ENCODE results near the gene SDK2.

Gene SDK2

GRCh38 chr17:73622381-73622780, 21.9 kb downstream of the SDK2 start:
- no peak for TF ChIP-seq CTCF (conservative IDR thresholded peaks at IDR 0.05; ENCODE audit: low read depth, low read length)
- no peak overlapping the region for H3K4me3 ChIP-seq (ENCODE audit: low read depth, low read length)
- no peak for DNase-seq (ENCODE audit: low read depth)

- no peak overlapping the region for H3K4me3 ChIP-seq (ENCODE audit: low read depth, low read length)
- no peak for TF ChIP-seq CTCF (conservative IDR thresholded peaks at IDR 0.05; ENCODE audit: low read depth, low read length)
- DNase-seq (ENCODE audit: low read depth) = no peak
These were observed 22.6 kb downstream of the SDK2 start for GRCh38 chr17:73621685-73622084.

GRCh38 chr17:73620414-73620813, 23.8 kb downstream of the SDK2 start:
- no peak for DNase-seq (ENCODE audit: low read depth)
- TF ChIP-seq CTCF (conservative IDR thresholded peaks at IDR 0.05; ENCODE audit: low read depth, low read length) = no peak
- no peak overlapping the region for H3K4me3 ChIP-seq (ENCODE audit: low read depth, low read length)

GRCh38 chr17:73617501-73617900, 26.7 kb downstream of the SDK2 start:
- no peak overlapping the region for H3K4me3 ChIP-seq (ENCODE audit: low read depth, low read length)
- no peak for DNase-seq (ENCODE audit: low read depth)
- no peak for TF ChIP-seq CTCF (conservative IDR thresholded peaks at IDR 0.05; ENCODE audit: low read depth, low read length)

GRCh38 chr17:73616873-73617404, 27.3 kb downstream of the SDK2 start:
- DNase-seq (ENCODE audit: low read depth) = no peak
- no peak overlapping the region for H3K4me3 ChIP-seq (ENCODE audit: low read depth, low read length)
- TF ChIP-seq CTCF (conservative IDR thresholded peaks at IDR 0.05; ENCODE audit: low read depth, low read length) = no peak

- DNase-seq (ENCODE audit: low read depth) = no peak
- H3K4me3 ChIP-seq (ENCODE audit: low read depth, low read length) = no peak overlapping the region
- no peak for TF ChIP-seq CTCF (conservative IDR thresholded peaks at IDR 0.05; ENCODE audit: low read depth, low read length)
These were observed 27.9 kb downstream of the SDK2 start for GRCh38 chr17:73616120-73616872.

- no peak for TF ChIP-seq CTCF (conservative IDR thresholded peaks at IDR 0.05; ENCODE audit: low read depth, low read length)
These were observed 30.0 kb downstream of the SDK2 start for GRCh38 chr17:73614256-73614655.

More at GRCh38 chr17:73614256-73614655, 30.0 kb downstream of the SDK2 start:
- H3K4me3 ChIP-seq (ENCODE audit: low read depth, low read length) = no peak overlapping the region
- no peak for DNase-seq (ENCODE audit: low read depth)
